HL-60/S4 (cell line): ENCODE measurements around the gene SCN4A.
"Not testable (repeated sequence)": the region's sequence is repeated elsewhere in the genome, so short reads cannot be mapped to it uniquely, and the experiment has no call there.

ENCODE experiments used
- in situ Hi-C: fragments of 300-500 bp; cut with MboI; formaldehyde crosslinking; loops from 2 replicates; pipeline ENCODE4 v1.14.3; 2022; ENCODE audit warnings: low sequenced_read_pairs

The SCN4A gene

GRCh38 chr17:63986821-63987220, 14.1 kb upstream of the SCN4A start:
- in situ Hi-C loops, result no loop called here

- in situ Hi-C loops, result no loop called here
Measured at GRCh38 chr17:63985387-63986140, 12.8 kb upstream of the SCN4A start.

GRCh38 chr17:63984651-63985386, 12.1 kb upstream of the SCN4A start:
- in situ Hi-C loops, result no loop called here

- in situ Hi-C loops, result no loop called here
Measured at GRCh38 chr17:63984236-63984635, 11.5 kb upstream of the SCN4A start.

GRCh38 chr17:63983320-63983719, 10.6 kb upstream of the SCN4A start:
- in situ Hi-C loops, result no loop called here

- in situ Hi-C loops, result not testable (repeated sequence)
Measured at GRCh38 chr17:63982641-63983040, 9.9 kb upstream of the SCN4A start.

- in situ Hi-C loops, result no loop called here
Measured at GRCh38 chr17:63978272-63979200, 5.8 kb upstream of the SCN4A start.

- in situ Hi-C loops, result no loop called here
Measured at GRCh38 chr17:63976702-63977101, 4.0 kb upstream of the SCN4A start.

- in situ Hi-C loops, result no loop called here
Measured at GRCh38 chr17:63975541-63976092, 2.9 kb upstream of the SCN4A start.

GRCh38 chr17:63974594-63975192, 2.0 kb upstream of the SCN4A start:
- in situ Hi-C loops, result no loop called here

- in situ Hi-C loops, result no loop called here
Measured at GRCh38 chr17:63973930-63974593, 1.3 kb upstream of the SCN4A start.

GRCh38 chr17:63973247-63973646, 529 bp upstream of the SCN4A start:
- in situ Hi-C loops, result no loop called here

GRCh38 chr17:63969278-63969677, 3.4 kb downstream of the SCN4A start:
- in situ Hi-C loops, result no loop called here

- in situ Hi-C loops, result no loop called here
Measured at GRCh38 chr17:63967953-63968352, 4.8 kb downstream of the SCN4A start.

- in situ Hi-C loops, result no loop called here
Measured at GRCh38 chr17:63966646-63967264, 6.0 kb downstream of the SCN4A start.

- in situ Hi-C loops, result no loop called here
Measured at GRCh38 chr17:63963123-63963522, 9.6 kb downstream of the SCN4A start.

GRCh38 chr17:63962298-63962744, 10.4 kb downstream of the SCN4A start:
- in situ Hi-C loops, result no loop called here

- in situ Hi-C loops, result no loop called here
Measured at GRCh38 chr17:63961355-63962212, 11.1 kb downstream of the SCN4A start.

GRCh38 chr17:63960430-63960829, 12.3 kb downstream of the SCN4A start:
- in situ Hi-C loops, result no loop called here
